ENCODE data around the gene P4HA2.
A peak's percentile ranks its signal among the peaks of the same experiment; 100 is the strongest.

Gene P4HA2

DNA sequence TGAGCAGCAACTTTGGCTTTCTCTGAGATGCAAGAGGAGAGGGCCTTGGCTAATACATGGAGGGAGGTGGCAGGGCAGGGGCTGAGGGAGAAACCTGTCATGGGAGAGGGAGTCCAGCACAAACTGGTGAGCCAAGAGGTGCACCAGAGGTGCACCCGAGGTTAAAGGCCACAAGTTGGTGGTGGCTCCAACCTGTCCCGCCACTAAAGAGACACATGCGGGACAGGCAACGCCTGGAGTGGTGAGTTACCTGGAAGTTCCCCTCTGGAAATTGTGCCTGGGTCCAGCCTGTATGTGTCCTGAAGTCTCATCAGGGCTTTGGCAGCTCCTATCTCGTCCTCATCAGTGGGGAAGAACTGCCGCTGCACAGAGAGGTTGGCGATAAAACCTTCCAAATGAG lies 14.0 kb downstream of the P4HA2 start:
- TF ChIP-seq, protein P1, sequence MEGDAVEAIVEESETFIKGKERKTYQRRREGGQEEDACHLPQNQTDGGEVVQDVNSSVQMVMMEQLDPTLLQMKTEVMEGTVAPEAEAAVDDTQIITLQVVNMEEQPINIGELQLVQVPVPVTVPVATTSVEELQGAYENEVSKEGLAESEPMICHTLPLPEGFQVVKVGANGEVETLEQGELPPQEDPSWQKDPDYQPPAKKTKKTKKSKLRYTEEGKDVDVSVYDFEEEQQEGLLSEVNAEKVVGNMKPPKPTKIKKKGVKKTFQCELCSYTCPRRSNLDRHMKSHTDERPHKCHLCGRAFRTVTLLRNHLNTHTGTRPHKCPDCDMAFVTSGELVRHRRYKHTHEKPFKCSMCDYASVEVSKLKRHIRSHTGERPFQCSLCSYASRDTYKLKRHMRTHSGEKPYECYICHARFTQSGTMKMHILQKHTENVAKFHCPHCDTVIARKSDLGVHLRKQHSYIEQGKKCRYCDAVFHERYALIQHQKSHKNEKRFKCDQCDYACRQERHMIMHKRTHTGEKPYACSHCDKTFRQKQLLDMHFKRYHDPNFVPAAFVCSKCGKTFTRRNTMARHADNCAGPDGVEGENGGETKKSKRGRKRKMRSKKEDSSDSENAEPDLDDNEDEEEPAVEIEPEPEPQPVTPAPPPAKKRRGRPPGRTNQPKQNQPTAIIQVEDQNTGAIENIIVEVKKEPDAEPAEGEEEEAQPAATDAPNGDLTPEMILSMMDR (IDR thresholded peaks at IDR 0.05): no peak
- Histone ChIP-seq H3K27ac (peak overlapping the region; percentile 92 to 95), H3K4me1 (peaks cover 7 to 33% (median 21%) of the 10 kb centered on the region in 4 donors), H3K4me3 (no peak overlapping the region), H3K9me3 (no peaks in the 10 kb centered on the region), H3K27me3 (no peaks in the 10 kb centered on the region), H3K36me3 (peaks cover 19 to 75% (median 42%) of the 10 kb centered on the region in 3 donors)
- peak in 1 of 2 donors; percentile 51 for DNase-seq
- intact Hi-C loops (cut with DNase I; ENCODE audit: low total_unique reads): no loop called here

DNA sequence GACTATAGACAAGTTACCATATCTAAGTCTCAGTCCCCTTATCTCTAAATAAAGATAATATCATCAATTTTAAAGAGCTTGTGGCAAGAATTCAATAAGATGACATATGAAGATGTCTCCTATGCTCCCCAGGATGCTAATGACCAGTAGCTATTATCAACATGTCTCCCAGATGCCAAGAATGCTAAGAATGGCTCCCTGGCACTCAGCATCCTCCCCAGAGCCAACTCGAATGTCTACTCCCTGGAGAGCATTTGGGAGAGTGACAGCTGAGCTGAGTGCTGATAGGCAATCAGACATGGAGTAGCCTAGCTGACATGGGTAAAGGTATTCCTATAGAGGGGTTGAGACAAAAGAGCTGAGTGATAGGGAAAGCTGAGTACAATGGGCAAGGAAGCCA lies 15.9 kb downstream of the P4HA2 start:
- TF ChIP-seq, protein P1 (IDR thresholded peaks at IDR 0.05): no peak
- Histone ChIP-seq H3K27me3 (no peaks in the 10 kb centered on the region), H3K4me3 (no peak overlapping the region), H3K4me1 (peaks cover 7 to 34% (median 21%) of the 10 kb centered on the region in 4 donors), H3K27ac (peak overlapping the region; percentile 4 to 37), H3K9me3 (no peaks in the 10 kb centered on the region), H3K36me3 (peaks cover 14 to 72% (median 39%) of the 10 kb centered on the region in 3 donors)
- intact Hi-C loops (cut with DNase I; ENCODE audit: low total_unique reads): no loop called here
- peak in 1 of 2 donors; percentile 61 for DNase-seq

DNA sequence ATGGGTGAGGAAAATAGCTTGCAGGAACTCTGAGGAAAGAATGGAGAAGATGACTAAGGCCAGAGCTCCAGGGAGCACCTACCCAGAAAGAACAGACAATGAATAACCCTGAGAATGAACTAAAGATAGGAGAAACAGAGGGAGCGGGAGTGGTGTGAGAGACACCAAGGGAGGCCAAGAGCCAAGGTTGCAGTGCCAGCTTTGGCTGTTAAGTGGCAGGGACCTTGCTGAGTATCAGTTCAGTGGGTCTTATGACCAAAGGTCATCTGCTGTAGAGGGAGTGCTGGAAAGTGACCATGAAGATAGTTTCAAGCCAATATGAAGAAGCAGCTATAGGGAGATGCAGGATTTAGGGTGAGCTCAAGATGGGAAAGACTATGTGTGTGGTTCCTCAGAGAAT lies 16.7 kb downstream of the P4HA2 start:
- TF ChIP-seq, protein P1 (IDR thresholded peaks at IDR 0.05): no peak
- H3K36me3 ChIP-seq: peaks cover 14 to 70% (median 39%) of the 10 kb centered on the region in 3 donors
- intact Hi-C loops (cut with DNase I; ENCODE audit: low total_unique reads): no loop called here
- H3K9me3 ChIP-seq: no peaks in the 10 kb centered on the region
- no peaks in the 10 kb centered on the region for H3K27me3 ChIP-seq
- H3K27ac ChIP-seq: peak overlapping the region in 1 of 2 donors; percentile 37
- DNase-seq: peak in 1 of 2 donors; percentile 16
- H3K4me1 ChIP-seq: peaks cover 7 to 41% (median 26%) of the 10 kb centered on the region in 4 donors
- no peak overlapping the region for H3K4me3 ChIP-seq

DNA sequence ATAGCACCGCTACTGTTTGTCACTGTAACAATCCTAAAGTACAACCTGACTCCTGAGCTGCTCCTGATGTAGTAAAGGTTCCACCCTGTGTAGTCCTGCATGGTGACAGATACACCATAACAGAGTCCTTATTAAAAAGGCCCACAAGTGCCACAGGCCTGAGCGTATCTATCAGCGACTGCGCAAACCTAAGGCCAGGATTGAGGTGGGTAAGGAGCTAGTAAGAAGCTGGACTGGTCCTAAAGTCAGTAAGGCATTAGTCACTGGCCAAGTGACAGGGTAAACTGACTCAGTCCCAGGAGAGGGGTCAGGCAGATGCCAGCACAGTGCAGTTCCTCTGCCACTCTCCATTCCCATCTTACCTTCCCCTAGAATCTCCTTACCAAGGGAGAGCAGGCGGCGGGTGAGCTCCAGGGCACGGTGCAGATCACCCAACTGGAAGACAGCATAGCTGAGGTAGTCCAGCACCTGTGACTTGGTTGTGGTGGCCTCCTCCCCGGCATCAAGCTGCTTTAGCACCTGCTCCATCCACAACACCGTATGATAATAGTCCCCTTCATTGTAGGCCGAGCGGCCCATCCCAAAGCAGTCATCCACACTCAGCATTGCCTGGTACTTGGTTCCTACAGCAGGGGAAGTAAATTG lies 17.6 kb downstream of the P4HA2 start:
- TF ChIP-seq, protein P1 (IDR thresholded peaks at IDR 0.05): no peak
- H3K4me1 ChIP-seq: peaks cover 5 to 42% (median 27%) of the 10 kb centered on the region in 4 donors
- no peak overlapping the region for H3K27ac ChIP-seq
- no peaks in the 10 kb centered on the region for H3K9me3 ChIP-seq
- peak in 1 of 2 donors; percentile 46 for DNase-seq
- H3K27me3 ChIP-seq: no peaks in the 10 kb centered on the region
- H3K36me3 ChIP-seq: peaks cover 14 to 72% (median 39%) of the 10 kb centered on the region in 3 donors
- no peak overlapping the region for H3K4me3 ChIP-seq
- intact Hi-C loops (cut with DNase I; ENCODE audit: low total_unique reads): no loop called here

DNA sequence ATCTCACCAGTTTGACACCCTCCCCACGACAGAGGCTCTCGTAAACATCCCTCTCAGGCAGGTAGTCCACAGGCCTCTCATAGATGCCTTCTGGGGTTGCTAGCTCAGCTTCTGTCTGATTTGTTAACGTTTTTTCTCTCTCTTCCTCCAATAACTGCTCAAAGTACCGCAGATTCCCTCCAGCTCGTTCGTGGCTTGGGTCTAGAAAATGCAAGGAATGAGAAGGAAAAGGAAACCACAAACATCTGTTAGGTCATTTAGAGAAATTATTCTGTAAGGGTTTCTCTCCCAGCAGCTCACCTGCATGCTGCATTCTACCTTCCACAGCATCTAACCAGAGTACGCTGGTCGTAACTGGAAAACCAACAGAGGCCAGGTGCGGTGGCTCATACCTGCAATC lies 18.5 kb downstream of the P4HA2 start:
- H3K4me1 ChIP-seq: peaks cover 0 to 33% (median 19%) of the 10 kb centered on the region in 4 donors
- DNase-seq: peak in 1 of 2 donors; percentile 39
- intact Hi-C loops (cut with DNase I; ENCODE audit: low total_unique reads): no loop called here
- TF ChIP-seq, protein P1 (IDR thresholded peaks at IDR 0.05): no peak
- peaks cover 14 to 78% (median 42%) of the 10 kb centered on the region in 3 donors for H3K36me3 ChIP-seq
- no peak overlapping the region for H3K27ac ChIP-seq
- no peaks in the 10 kb centered on the region for H3K9me3 ChIP-seq
- H3K4me3 ChIP-seq: no peak overlapping the region
- H3K27me3 ChIP-seq: no peaks in the 10 kb centered on the region
